ENCODE data around the gene MEIOSIN.
"Not testable (repeated sequence)": the region's sequence is repeated elsewhere in the genome, so short reads cannot be mapped to it uniquely, and the experiment has no call there.

Gene MEIOSIN

GRCh38 chr19:45792470-45793177 lies 59.4 kb downstream of the MEIOSIN start, which contains the start of gene DMWD:
Gene DMWD (minus strand): TSS chr19:45792845. CDS start chr19:45792756, 89 bp downstream.
- Histone ChIP-seq H3K36me3 (peaks cover 20 to 34% (median 24%) of the 10 kb centered on the region in 3 donors), H3K27me3 (no peaks in the 10 kb centered on the region), H3K27ac (peak within 1 kb of the TSS; percentile 63 to 75), H3K9me3 (no peaks in the 10 kb centered on the region), H3K4me1 (peaks cover 0 to 24% (median 20%) of the 10 kb centered on the region in 4 donors), H3K4me3 (peak within 1 kb of the TSS; percentile 62 to 72)
- no peak for TF ChIP-seq CTCF (IDR thresholded peaks at IDR 0.05)
- peak; percentile 100 for DNase-seq
- intact Hi-C loops (cut with DNase I; ENCODE audit: low total_unique reads) = no loop called here

GRCh38 chr19:45793178-45793564 lies 59.9 kb downstream of the MEIOSIN start:
- intact Hi-C loops (cut with DNase I; ENCODE audit: low total_unique reads) = no loop called here
- DNase-seq = no peak
- no peaks in the 10 kb centered on the region for H3K27me3 ChIP-seq
- TF ChIP-seq CTCF (IDR thresholded peaks at IDR 0.05) = no peak
- H3K9me3 ChIP-seq = no peaks in the 10 kb centered on the region
- H3K4me1 ChIP-seq = peaks cover 0 to 24% (median 20%) of the 10 kb centered on the region in 4 donors
- peaks cover 19 to 29% (median 20%) of the 10 kb centered on the region in 3 donors for H3K36me3 ChIP-seq
- H3K4me3 ChIP-seq = peak overlapping the region; percentile 62 to 72
- H3K27ac ChIP-seq = peak overlapping the region; percentile 45 to 47

DNA sequence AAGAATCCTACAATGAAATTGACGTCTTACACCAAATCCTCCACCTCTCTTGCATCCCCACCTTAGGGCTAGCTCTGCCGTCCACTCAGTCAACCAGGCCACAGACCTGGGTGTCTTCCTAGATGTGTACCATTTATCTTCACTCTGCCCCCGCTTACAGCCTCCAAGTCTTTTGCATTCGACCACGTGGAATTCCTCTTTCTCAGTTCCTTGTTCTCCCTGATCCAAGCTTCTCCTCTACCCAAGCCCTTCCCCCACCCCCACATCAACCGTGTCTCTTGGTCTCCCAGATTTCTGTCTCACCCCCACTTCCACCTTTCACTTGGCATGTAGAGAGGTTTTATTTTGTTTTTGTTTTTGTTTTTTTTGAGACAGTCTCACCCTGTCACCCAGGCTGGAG lies 60.6 kb downstream of the MEIOSIN start:
- Histone ChIP-seq H3K27ac (no peak overlapping the region), H3K9me3 (no peaks in the 10 kb centered on the region), H3K4me1 (peaks cover 0 to 30% (median 22%) of the 10 kb centered on the region in 4 donors), H3K27me3 (no peaks in the 10 kb centered on the region), H3K4me3 (no peak overlapping the region), H3K36me3 (peaks cover 12 to 22% (median 14%) of the 10 kb centered on the region in 3 donors)
- intact Hi-C loops (cut with DNase I; ENCODE audit: low total_unique reads) = no loop called here
- no peak for DNase-seq
- TF ChIP-seq CTCF (IDR thresholded peaks at IDR 0.05) = no peak

GRCh38 chr19:45794627-45795026 lies 61.4 kb downstream of the MEIOSIN start:
- peaks cover 4 to 14% (median 8%) of the 10 kb centered on the region in 3 donors for H3K36me3 ChIP-seq
- intact Hi-C loops (cut with DNase I; ENCODE audit: low total_unique reads) = no loop called here
- H3K27me3 ChIP-seq = no peaks in the 10 kb centered on the region
- no peaks in the 10 kb centered on the region for H3K9me3 ChIP-seq
- H3K27ac ChIP-seq = no peak overlapping the region
- DNase-seq = no peak
- peaks cover 0 to 35% (median 28%) of the 10 kb centered on the region in 4 donors for H3K4me1 ChIP-seq
- TF ChIP-seq CTCF (IDR thresholded peaks at IDR 0.05) = no peak
- no peak overlapping the region for H3K4me3 ChIP-seq

- DNase-seq = peak in 1 of 2 donors; percentile 48
- peaks cover 0 to 12% (median 8%) of the 10 kb centered on the region in 4 donors for H3K4me1 ChIP-seq
- H3K27ac ChIP-seq = no peak overlapping the region
- peak; percentile 86 to 96 for TF ChIP-seq CTCF (IDR thresholded peaks at IDR 0.05)
- intact Hi-C loops (cut with DNase I; ENCODE audit: low total_unique reads) = no loop called here
- H3K27me3 ChIP-seq = no peaks in the 10 kb centered on the region
- H3K9me3 ChIP-seq = no peaks in the 10 kb centered on the region
- no peak overlapping the region for H3K4me3 ChIP-seq
- H3K36me3 ChIP-seq = no peaks in the 10 kb centered on the region
Measured at GRCh38 chr19:45798995-45799517, 65.8 kb downstream of the MEIOSIN start.

DNA sequence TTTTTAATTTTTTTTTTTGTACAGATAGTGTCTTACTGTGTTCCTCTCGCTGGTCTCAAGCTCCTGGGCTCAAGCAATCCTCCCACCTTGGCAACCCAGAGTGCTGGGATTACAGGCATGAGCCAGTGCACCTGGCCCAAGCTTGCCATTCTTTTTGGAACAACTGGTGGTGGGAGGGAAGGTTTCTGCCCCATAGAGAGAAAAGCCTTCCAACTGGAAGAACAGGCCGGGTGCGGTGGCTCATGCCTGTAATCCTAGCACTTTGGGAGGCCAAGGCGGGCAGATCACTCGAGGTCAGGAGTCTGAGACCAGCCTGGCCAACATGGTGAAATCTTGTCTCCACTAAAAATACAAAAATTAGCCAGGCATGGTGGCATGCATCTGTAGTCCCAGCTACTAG lies 66.3 kb downstream of the MEIOSIN start:
- H3K4me3 ChIP-seq; H3K36me3 ChIP-seq; H3K9me3 ChIP-seq; DNase-seq; H3K27ac ChIP-seq; H3K27me3 ChIP-seq; intact Hi-C loops (cut with DNase I; ENCODE audit: low total_unique reads): not testable (repeated sequence)
- H3K4me1 ChIP-seq = peaks cover 0 to 12% (median 8%) of the 10 kb centered on the region in 4 donors

All from tibial artery (tissue), 4 donors.